Retinal pigment epithelial cell (primary cell): ENCODE measurements around the gene KSR2.

Experiments used
- DNase-seq: peaks from one replicate; pipeline ENCODE4 v3.0.0-alpha.2; 2010; ENCODE audit warnings: low read depth
- H3K4me3 ChIP-seq: 2 replicates; pipeline ENCODE4 v1.5.1; 2011; ENCODE audit warnings: mild to moderate bottlenecking, low read length, control low read depth, moderate library complexity
- CTCF ChIP-seq: conservative IDR thresholded peaks from 2 replicates; pipeline ENCODE4 v1.5.1; 2011; ENCODE audit warnings: low read depth, low read length, control low read depth, inconsistent platforms

KSR2 gene

GRCh38 chr12:117699118-117699517, 269.7 kb downstream of the KSR2 start:
- no peak for TF ChIP-seq CTCF
- DNase-seq, result no peak
- no peak overlapping the region for H3K4me3 ChIP-seq

GRCh38 chr12:117695956-117696355, 272.8 kb downstream of the KSR2 start:
- H3K4me3 ChIP-seq, result no peak overlapping the region
- TF ChIP-seq CTCF, result no peak
- no peak for DNase-seq

- TF ChIP-seq CTCF, result no peak
- no peak overlapping the region for H3K4me3 ChIP-seq
- DNase-seq, result no peak
Observed at GRCh38 chr12:117692512-117692911, 276.3 kb downstream of the KSR2 start.

GRCh38 chr12:117689857-117690256, 278.9 kb downstream of the KSR2 start:
- no peak for TF ChIP-seq CTCF
- no peak overlapping the region for H3K4me3 ChIP-seq
- DNase-seq, result no peak

GRCh38 chr12:117688446-117688845, 280.3 kb downstream of the KSR2 start:
- no peak for DNase-seq
- no peak overlapping the region for H3K4me3 ChIP-seq
- TF ChIP-seq CTCF, result no peak

- DNase-seq, result peak; percentile 22
- TF ChIP-seq CTCF, result no peak
- H3K4me3 ChIP-seq, result no peak overlapping the region
Observed at GRCh38 chr12:117686911-117687377, 281.8 kb downstream of the KSR2 start.

GRCh38 chr12:117686210-117686609, 282.6 kb downstream of the KSR2 start:
- H3K4me3 ChIP-seq, result no peak overlapping the region
- TF ChIP-seq CTCF, result no peak
- no peak for DNase-seq
